OCI-LY3 (cell line): ENCODE results near the gene RHBDL3.

ENCODE experiments used
- CTCF ChIP-seq: fragments of 200-600, 300-600 bp; sonication (generic); IDR thresholded peaks from 2 replicates; pipeline ENCODE4 v1.5.1; 2014; ENCODE audit warnings: antibody characterized with exemption, low read length, low read depth
- EZH2phosphoT487 ChIP-seq: fragments of 200-600 bp; shearing (Covaris generic); IDR thresholded peaks from 2 replicates; pipeline ENCODE4 v1.6.1; 2018; ENCODE audit warnings: antibody characterized with exemption, mixed run types, low read depth

- TF ChIP-seq CTCF (no peak), EZH2phosphoT487 (no peak)
These were observed 15.4 kb downstream of the RHBDL3 start for GRCh38 chr17:32281011-32281451.
